H1 (cell line): ENCODE results near the gene CRADD. TPM values are rescaled to one million over a fixed set of nuclear protein-coding genes. Genes with fewer than 3 reads are reported as not detected.
A peak's percentile ranks its signal among the peaks of the same experiment; 100 is the strongest.

Experiments used
- CTCF ChIA-PET: fragments of 300-600 bp; sonication (Branson Sonifier 250); formaldehyde crosslinking; loops from one replicate; lab custom pipeline; 2021; ENCODE audit not compliant: partially characterized antibody; lab: Charles Lee
- POLR2A ChIA-PET: fragments of 300-600 bp; sonication (Branson Sonifier 250); formaldehyde crosslinking; loops from one replicate; lab custom pipeline; 2021; ENCODE audit warnings: inconsistent platforms; ENCODE audit not compliant: partially characterized antibody; lab: Charles Lee
- DNase-seq, 2 experiments: peaks; one replicate each; pipeline versions ENCODE4 v3.0.0 to v3.0.0-alpha.2; 2010 to 2022; ENCODE audit warnings: low spot score in 2 of 2, low read depth in 1 of 2, mixed read lengths in 1 of 2
- FAIRE-seq: peaks from 2 replicates; lab custom pipeline; 2011; peaks lifted over from hg19 to GRCh38; lab: Jason Lieb, UNC
- H2AFZ ChIP-seq: 2 replicates; pipeline ENCODE4 v1.8.1; 2012; ENCODE audit warnings: low read length, inconsistent platforms
- H2AK5ac ChIP-seq: 2 replicates; pipeline ENCODE4 v1.6.1; 2013; ENCODE audit warnings: low read depth, low read length
- H2BK120ac ChIP-seq: replicated peaks from 2 replicates; pipeline ENCODE3; 2013; ENCODE audit warnings: low read depth, low read length, inconsistent platforms
- H2BK12ac ChIP-seq: 2 replicates; pipeline ENCODE4 v1.6.1; 2013; ENCODE audit warnings: low read depth, low read length
- H2BK15ac ChIP-seq: 2 replicates; pipeline ENCODE4 v1.6.1; 2013; ENCODE audit warnings: low read length
- H2BK20ac ChIP-seq: 2 replicates; pipeline ENCODE4 v1.6.1; 2013; ENCODE audit warnings: low read length
- H2BK5ac ChIP-seq: 2 replicates; pipeline ENCODE4 v1.6.1; 2013; ENCODE audit warnings: low read depth, low read length
- H3K14ac ChIP-seq: 2 replicates; pipeline ENCODE4 v1.6.1; 2013; ENCODE audit warnings: inconsistent platforms; ENCODE audit not compliant: insufficient read length
- H3K18ac ChIP-seq: 2 replicates; pipeline ENCODE4 v1.6.1; 2013; ENCODE audit warnings: low read length; ENCODE audit errors: extremely low read depth
- H3K23ac ChIP-seq: 2 replicates; pipeline ENCODE4 v1.6.1; 2013; ENCODE audit warnings: inconsistent platforms; ENCODE audit not compliant: insufficient read length
- H3K23me2 ChIP-seq: 2 replicates; pipeline ENCODE4 v1.6.1; 2013; ENCODE audit warnings: low read depth, low read length
- H3K27ac ChIP-seq: 2 replicates; pipeline ENCODE4 v1.6.1; 2011; ENCODE audit warnings: low read depth, low read length, inconsistent platforms
- H3K27me3 ChIP-seq, 4 experiments: replicated peaks in 1 of 4; 1 replicate in 1 of 4; 2 replicates in 3 of 4; pipeline versions ENCODE4 v1.6.1 to v1.8.1; 2011 to 2013; ENCODE audit warnings: low read length in 3 of 4, mild to moderate bottlenecking in 3 of 4, inconsistent platforms in 2 of 4, mixed read lengths in 2 of 4, moderate library complexity in 1 of 4; ENCODE audit not compliant: control insufficient read depth in 3 of 4, insufficient read depth in 3 of 4; ENCODE audit errors: extremely low read depth in 1 of 4
- H3K36me3 ChIP-seq, 4 experiments: 2 replicates each; pipeline versions ENCODE4 v1.6.1 to v1.8.1; 2011 to 2013; ENCODE audit warnings: mild to moderate bottlenecking in 4 of 4, low read length in 3 of 4, moderate library complexity in 2 of 4, control low read depth in 1 of 4, inconsistent platforms in 1 of 4; ENCODE audit not compliant: insufficient read depth in 4 of 4, control insufficient read depth in 2 of 4
- H3K4ac ChIP-seq: replicated peaks from 2 replicates; pipeline ENCODE3; 2013; ENCODE audit warnings: low read length, low read depth, mixed read lengths, inconsistent platforms; ENCODE audit not compliant: insufficient read length
- H3K4me1 ChIP-seq, 4 experiments: replicated peaks in 1 of 4; 1 replicate in 1 of 4; 2 replicates in 3 of 4; pipeline versions ENCODE4 v1.6.1 to v1.8.1; 2011 to 2013; ENCODE audit warnings: low read length in 3 of 4, inconsistent platforms in 2 of 4, mixed read lengths in 1 of 4; ENCODE audit not compliant: insufficient read depth in 4 of 4, control insufficient read depth in 3 of 4
- H3K4me2 ChIP-seq, 2 experiments: 2 replicates each; pipeline versions ENCODE4 v1.6.1 to v1.8.1; 2011 to 2013; ENCODE audit warnings: low read depth in 2 of 2, low read length in 2 of 2, control low read depth in 1 of 2, inconsistent platforms in 1 of 2, mild to moderate bottlenecking in 1 of 2; ENCODE audit not compliant: insufficient read depth in 1 of 2
- H3K4me3 ChIP-seq, 4 experiments: fragments of 200-600, 300-600 bp in 1 of 4; sonication (generic), shearing (Covaris generic), sonication (Bioruptor Twin) in 1 of 4; 2 replicates each; pipeline versions ENCODE4 v1.5.1 to v1.8.1; 2011 to 2016; ENCODE audit warnings: low read length in 4 of 4, low read depth in 3 of 4, control low read depth in 2 of 4, inconsistent platforms in 2 of 4, mild to moderate bottlenecking in 2 of 4, mixed read lengths in 1 of 4, moderate library complexity in 1 of 4; ENCODE audit not compliant: insufficient read depth in 2 of 4; ENCODE audit errors: extremely low read depth in 1 of 4
- H3K56ac ChIP-seq: replicated peaks from 2 replicates; pipeline ENCODE3; 2013; ENCODE audit warnings: low read depth, mild to moderate bottlenecking, mixed read lengths, low read length, inconsistent platforms; ENCODE audit not compliant: insufficient read length
- H3K79me1 ChIP-seq: 2 replicates; pipeline ENCODE4 v1.6.1; 2013; ENCODE audit warnings: low read depth, low read length, control low read depth
- H3K79me2 ChIP-seq, 2 experiments: 2 replicates each; pipeline versions ENCODE4 v1.6.1 to v1.8.1; 2012 to 2013; ENCODE audit warnings: low read length in 2 of 2, mild to moderate bottlenecking in 2 of 2, inconsistent platforms in 1 of 2; ENCODE audit not compliant: insufficient read depth in 2 of 2, control insufficient read depth in 1 of 2
- H3K9ac ChIP-seq, 4 experiments: replicated peaks in 1 of 4; 1 replicate in 1 of 4; 2 replicates in 3 of 4; pipeline versions ENCODE4 v1.6.1 to v1.8.1; 2011 to 2013; ENCODE audit warnings: low read depth in 3 of 4, low read length in 3 of 4, control low read depth in 2 of 4, mild to moderate bottlenecking in 2 of 4, moderate library complexity in 2 of 4, inconsistent platforms in 1 of 4; ENCODE audit errors: extremely low read depth in 1 of 4
- H3K9me3 ChIP-seq, 2 experiments: 2 replicates each; pipeline versions ENCODE4 v1.6.1 to v1.8.1; 2012 to 2013; ENCODE audit warnings: mild to moderate bottlenecking in 2 of 2, moderate library complexity in 2 of 2, control low read depth in 1 of 2, inconsistent platforms in 1 of 2, low read depth in 1 of 2, low read length in 1 of 2, mixed read lengths in 1 of 2; ENCODE audit not compliant: insufficient read depth in 2 of 2
- H4K20me1 ChIP-seq, 2 experiments: replicated peaks in 1 of 2; 2 replicates each; pipeline versions ENCODE3 to v1.8.1; 2011 to 2013; ENCODE audit warnings: inconsistent platforms in 2 of 2, low read length in 2 of 2, mild to moderate bottlenecking in 1 of 2; ENCODE audit not compliant: insufficient read depth in 2 of 2, control insufficient read depth in 1 of 2
- H4K5ac ChIP-seq: 2 replicates; pipeline ENCODE4 v1.6.1; 2013; ENCODE audit warnings: low read length, low read depth, mixed read lengths, inconsistent platforms; ENCODE audit not compliant: insufficient read length
- H4K8ac ChIP-seq: 2 replicates; pipeline ENCODE4 v1.8.0; 2013; ENCODE audit warnings: mild to moderate bottlenecking, moderate library complexity, low read length, inconsistent platforms; ENCODE audit not compliant: insufficient read depth; ENCODE audit errors: extremely low read depth
- H4K91ac ChIP-seq: replicated peaks from 2 replicates; pipeline ENCODE3; 2013; ENCODE audit warnings: low read length, mixed read lengths, inconsistent platforms; ENCODE audit not compliant: insufficient read length
- HDAC6 ChIP-seq: IDR thresholded peaks from one replicate; pipeline ENCODE4 v1.7.1; 2012; ENCODE audit warnings: low read depth, mild to moderate bottlenecking, inconsistent platforms, low read length, moderate library complexity
- RAD21 ChIP-seq, 2 experiments: IDR thresholded peaks in 1 of 2; conservative IDR thresholded peaks in 1 of 2; 2 replicates each; pipeline ENCODE4 v1.6.1; 2011; ENCODE audit warnings: low read depth in 2 of 2, low read length in 2 of 2, improper control_type of control experiment in 1 of 2, inconsistent platforms in 1 of 2, mild to moderate bottlenecking in 1 of 2, moderate library complexity in 1 of 2
- WGBS, 2 experiments: shearing (Covaris generic) in 1 of 2; methylation state at CpG; one replicate each; pipeline versions ENCODE4 v1.1.6 to v1.1.7; 2013 to 2015; ENCODE audit warnings: low lambda C conversion rate in 2 of 2, mixed read lengths in 2 of 2, inconsistent platforms in 1 of 2, low coverage in 1 of 2, missing lambda C conversion rate in 1 of 2; ENCODE audit not compliant: insufficient replicate concordance in 2 of 2, insufficient coverage in 1 of 2, insufficient read length in 1 of 2; ENCODE audit errors: extremely low coverage in 1 of 2, missing lambda C conversion rate in 1 of 2; 5-methylcytosine and 5-hydroxymethylcytosine counted together
- polyA plus RNA-seq, 7 experiments: library from polyadenylated mRNA; depleted of rRNA in 3 of 7; stranded (reverse) in 5 of 7; unstranded in 2 of 7; fragments of >200 nt in 5 of 7; fragments of 200-250 nt in 2 of 7; gene quantifications; 1 replicate in 5 of 7; 2 replicates in 1 of 7; 4 replicates in 1 of 7; pipeline versions ENCODE4 v1.2.1 to v1.2.3, GENCODE V29; 2011 to 2013; ENCODE audit warnings: missing spikeins in 2 of 7, mixed read lengths in 2 of 7
- total RNA-seq: library from RNA; stranded (reverse); fragmentation: NEBNext Ultra II Directional; extraction: Animal tissue kit (Norgen Biotek cat#: 25700); gene quantifications from 2 replicates; pipeline ENCODE4 v1.2.1, GENCODE V29; 2021
- TF ChIP-seq, protein P1 (sequence below), 3 experiments: IDR thresholded peaks; 1 replicate in 2 of 3; 2 replicates in 1 of 3; pipeline versions ENCODE4 v1.5.1 to v1.6.1; 2011; ENCODE audit warnings: low read length in 3 of 3, mild to moderate bottlenecking in 3 of 3, inconsistent platforms in 2 of 3, low read depth in 1 of 3, moderate library complexity in 1 of 3; ENCODE audit not compliant: insufficient read depth in 1 of 3; ENCODE audit errors: control extremely low read depth in 1 of 3

CRADD gene
- total and polyA plus RNA-seq, 2 of the 8 experiments (the other 6 are each of a cell fraction or from before 2014, with no cell fraction given) = 8.1 to 15.4 TPM

DNA sequence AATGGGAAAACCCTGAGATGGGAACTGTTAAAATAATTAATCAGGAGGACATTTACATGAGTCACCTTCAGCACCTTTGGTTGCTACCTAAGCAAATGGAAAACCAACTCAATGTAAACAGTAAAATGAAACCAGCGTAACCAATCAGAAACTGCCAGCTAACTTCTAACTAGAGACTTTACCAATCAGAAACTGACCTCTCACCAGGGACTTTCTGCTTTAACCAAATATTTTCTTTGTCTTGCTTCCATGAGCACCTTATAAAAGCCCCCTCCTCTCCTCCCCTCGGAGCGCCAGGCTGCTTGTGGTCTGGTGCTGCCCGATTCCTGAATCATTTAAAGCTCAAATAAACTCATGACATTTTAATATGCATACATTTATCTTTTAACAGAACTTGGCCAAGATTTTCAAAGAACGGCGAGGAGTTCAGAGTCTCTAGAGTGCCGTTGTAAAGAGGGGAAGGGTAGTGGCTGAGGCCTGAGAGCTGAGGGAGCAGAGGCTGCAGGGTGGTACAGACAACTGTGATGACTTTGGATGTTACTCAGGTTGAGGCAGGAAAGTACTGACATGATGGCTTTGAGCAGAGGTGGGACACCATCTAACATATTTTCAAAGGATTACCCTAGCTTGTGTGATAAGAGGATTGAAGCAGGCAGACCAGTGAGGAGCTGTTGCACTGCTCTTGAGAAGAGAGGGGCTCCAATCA, 183.6 kb downstream of the CRADD start:
- Histone ChIP-seq H2BK20ac (no peak overlapping the region), H4K20me1 (no peaks in the 10 kb centered on the region), H3K4ac (no peak overlapping the region), H3K4me2 (no peak overlapping the region), H2AK5ac (no peak overlapping the region), H3K9me3 (peaks cover 5 to 9% of the 10 kb centered on the region in 2 experiments; a peak in 2 of 4 replicates), H2AFZ (no peak overlapping the region), H4K5ac (no peak overlapping the region), H3K9ac (no peak overlapping the region), H3K27me3 (no peaks in the 10 kb centered on the region), H2BK120ac (no peak overlapping the region), H3K79me2 (no peaks in the 10 kb centered on the region), H2BK5ac (no peak overlapping the region), H2BK12ac (no peak overlapping the region; the same call in 1 of the 2 replicates), H3K56ac (no peak overlapping the region), H3K79me1 (no peaks in the 10 kb centered on the region), H4K91ac (no peak overlapping the region), H3K36me3 (no peaks in the 10 kb centered on the region), H3K4me3 (no peak overlapping the region), H3K23ac (no peak overlapping the region), H3K14ac (no peak overlapping the region), H3K23me2 (no peaks in the 10 kb centered on the region; the same call in 1 of the 2 replicates), H3K18ac (no peak overlapping the region), H3K4me1 (no peaks in the 10 kb centered on the region), H4K8ac (no peak overlapping the region), H2BK15ac (peak overlapping the region; percentile 47; the same call in 1 of the 2 replicates), H3K27ac (no peak overlapping the region)
- 96% methylated on average over 7 of the region's 7 CpGs; no CpG with 5 or more reads in 1 of the 2 experiments for WGBS, 2 experiments
- ChIA-PET CTCF (interaction anchor here (0.7 to 1.5 kb wide), 6 partner anchors 20 to 321 kb away, joined by 3 to 6 read pairs (median 3); no protein-coding TSS in a partner anchor), POLR2A (interaction anchor here (0.6 kb wide), 1 partner anchor 101 kb away, joined by 3 read pairs; no protein-coding TSS in a partner anchor)
- DNase-seq (no peak), FAIRE-seq (no peak)
- TF ChIP-seq, protein P1, sequence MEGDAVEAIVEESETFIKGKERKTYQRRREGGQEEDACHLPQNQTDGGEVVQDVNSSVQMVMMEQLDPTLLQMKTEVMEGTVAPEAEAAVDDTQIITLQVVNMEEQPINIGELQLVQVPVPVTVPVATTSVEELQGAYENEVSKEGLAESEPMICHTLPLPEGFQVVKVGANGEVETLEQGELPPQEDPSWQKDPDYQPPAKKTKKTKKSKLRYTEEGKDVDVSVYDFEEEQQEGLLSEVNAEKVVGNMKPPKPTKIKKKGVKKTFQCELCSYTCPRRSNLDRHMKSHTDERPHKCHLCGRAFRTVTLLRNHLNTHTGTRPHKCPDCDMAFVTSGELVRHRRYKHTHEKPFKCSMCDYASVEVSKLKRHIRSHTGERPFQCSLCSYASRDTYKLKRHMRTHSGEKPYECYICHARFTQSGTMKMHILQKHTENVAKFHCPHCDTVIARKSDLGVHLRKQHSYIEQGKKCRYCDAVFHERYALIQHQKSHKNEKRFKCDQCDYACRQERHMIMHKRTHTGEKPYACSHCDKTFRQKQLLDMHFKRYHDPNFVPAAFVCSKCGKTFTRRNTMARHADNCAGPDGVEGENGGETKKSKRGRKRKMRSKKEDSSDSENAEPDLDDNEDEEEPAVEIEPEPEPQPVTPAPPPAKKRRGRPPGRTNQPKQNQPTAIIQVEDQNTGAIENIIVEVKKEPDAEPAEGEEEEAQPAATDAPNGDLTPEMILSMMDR (IDR thresholded peaks at IDR 0.05; ENCODE audit: control extremely low read depth in 1 of 3, insufficient read depth in 1 of 3, low read depth in 1 of 3, low read length in 3 of 3) = no peak
- TF ChIP-seq HDAC6 (no peak), RAD21 (IDR thresholded peaks at IDR 0.05 in 1 of 2, conservative IDR thresholded peaks at IDR 0.05 in 1 of 2; ENCODE audit: low read depth in 2 of 2, low read length in 2 of 2) (no peak)
